H1 (cell line): ENCODE measurements around the gene RICTOR. TPM values are rescaled to one million over a fixed set of nuclear protein-coding genes. Genes with fewer than 3 reads are reported as not detected.

Experiments
- CTCF ChIA-PET: fragments of 300-600 bp; sonication (Branson Sonifier 250); formaldehyde crosslinking; loops from one replicate; lab custom pipeline; 2021; ENCODE audit not compliant: partially characterized antibody; lab: Charles Lee
- POLR2A ChIA-PET: fragments of 300-600 bp; sonication (Branson Sonifier 250); formaldehyde crosslinking; loops from one replicate; lab custom pipeline; 2021; ENCODE audit warnings: inconsistent platforms; ENCODE audit not compliant: partially characterized antibody; lab: Charles Lee
- DNase-seq, 2 experiments: peaks; one replicate each; pipeline versions ENCODE4 v3.0.0 to v3.0.0-alpha.2; 2010 to 2022; ENCODE audit warnings: low spot score in 2 of 2, low read depth in 1 of 2, mixed read lengths in 1 of 2
- FAIRE-seq: peaks from 2 replicates; lab custom pipeline; 2011; peaks lifted over from hg19 to GRCh38; lab: Jason Lieb, UNC
- H2AFZ ChIP-seq: 2 replicates; pipeline ENCODE4 v1.8.1; 2012; ENCODE audit warnings: low read length, inconsistent platforms
- H2AK5ac ChIP-seq: 2 replicates; pipeline ENCODE4 v1.6.1; 2013; ENCODE audit warnings: low read depth, low read length
- H2BK120ac ChIP-seq: replicated peaks from 2 replicates; pipeline ENCODE3; 2013; ENCODE audit warnings: low read depth, low read length, inconsistent platforms
- H2BK12ac ChIP-seq: 2 replicates; pipeline ENCODE4 v1.6.1; 2013; ENCODE audit warnings: low read depth, low read length
- H2BK15ac ChIP-seq: 2 replicates; pipeline ENCODE4 v1.6.1; 2013; ENCODE audit warnings: low read length
- H2BK20ac ChIP-seq: 2 replicates; pipeline ENCODE4 v1.6.1; 2013; ENCODE audit warnings: low read length
- H2BK5ac ChIP-seq: 2 replicates; pipeline ENCODE4 v1.6.1; 2013; ENCODE audit warnings: low read depth, low read length
- H3K14ac ChIP-seq: 2 replicates; pipeline ENCODE4 v1.6.1; 2013; ENCODE audit warnings: inconsistent platforms; ENCODE audit not compliant: insufficient read length
- H3K18ac ChIP-seq: 2 replicates; pipeline ENCODE4 v1.6.1; 2013; ENCODE audit warnings: low read length; ENCODE audit errors: extremely low read depth
- H3K23ac ChIP-seq: 2 replicates; pipeline ENCODE4 v1.6.1; 2013; ENCODE audit warnings: inconsistent platforms; ENCODE audit not compliant: insufficient read length
- H3K23me2 ChIP-seq: 2 replicates; pipeline ENCODE4 v1.6.1; 2013; ENCODE audit warnings: low read depth, low read length
- H3K27ac ChIP-seq: 2 replicates; pipeline ENCODE4 v1.6.1; 2011; ENCODE audit warnings: low read depth, low read length, inconsistent platforms
- H3K27me3 ChIP-seq, 4 experiments: replicated peaks in 1 of 4; 1 replicate in 1 of 4; 2 replicates in 3 of 4; pipeline versions ENCODE4 v1.6.1 to v1.8.1; 2011 to 2013; ENCODE audit warnings: low read length in 3 of 4, mild to moderate bottlenecking in 3 of 4, inconsistent platforms in 2 of 4, mixed read lengths in 2 of 4, moderate library complexity in 1 of 4; ENCODE audit not compliant: control insufficient read depth in 3 of 4, insufficient read depth in 3 of 4; ENCODE audit errors: extremely low read depth in 1 of 4
- H3K36me3 ChIP-seq, 4 experiments: 2 replicates each; pipeline versions ENCODE4 v1.6.1 to v1.8.1; 2011 to 2013; ENCODE audit warnings: mild to moderate bottlenecking in 4 of 4, low read length in 3 of 4, moderate library complexity in 2 of 4, control low read depth in 1 of 4, inconsistent platforms in 1 of 4; ENCODE audit not compliant: insufficient read depth in 4 of 4, control insufficient read depth in 2 of 4
- H3K4ac ChIP-seq: replicated peaks from 2 replicates; pipeline ENCODE3; 2013; ENCODE audit warnings: low read length, low read depth, mixed read lengths, inconsistent platforms; ENCODE audit not compliant: insufficient read length
- H3K4me1 ChIP-seq, 4 experiments: replicated peaks in 1 of 4; 1 replicate in 1 of 4; 2 replicates in 3 of 4; pipeline versions ENCODE4 v1.6.1 to v1.8.1; 2011 to 2013; ENCODE audit warnings: low read length in 3 of 4, inconsistent platforms in 2 of 4, mixed read lengths in 1 of 4; ENCODE audit not compliant: insufficient read depth in 4 of 4, control insufficient read depth in 3 of 4
- H3K4me2 ChIP-seq, 2 experiments: 2 replicates each; pipeline versions ENCODE4 v1.6.1 to v1.8.1; 2011 to 2013; ENCODE audit warnings: low read depth in 2 of 2, low read length in 2 of 2, control low read depth in 1 of 2, inconsistent platforms in 1 of 2, mild to moderate bottlenecking in 1 of 2; ENCODE audit not compliant: insufficient read depth in 1 of 2
- H3K4me3 ChIP-seq, 4 experiments: fragments of 200-600, 300-600 bp in 1 of 4; sonication (generic), shearing (Covaris generic), sonication (Bioruptor Twin) in 1 of 4; 2 replicates each; pipeline versions ENCODE4 v1.5.1 to v1.8.1; 2011 to 2016; ENCODE audit warnings: low read length in 4 of 4, low read depth in 3 of 4, control low read depth in 2 of 4, inconsistent platforms in 2 of 4, mild to moderate bottlenecking in 2 of 4, mixed read lengths in 1 of 4, moderate library complexity in 1 of 4; ENCODE audit not compliant: insufficient read depth in 2 of 4; ENCODE audit errors: extremely low read depth in 1 of 4
- H3K56ac ChIP-seq: replicated peaks from 2 replicates; pipeline ENCODE3; 2013; ENCODE audit warnings: low read depth, mild to moderate bottlenecking, mixed read lengths, low read length, inconsistent platforms; ENCODE audit not compliant: insufficient read length
- H3K79me1 ChIP-seq: 2 replicates; pipeline ENCODE4 v1.6.1; 2013; ENCODE audit warnings: low read depth, low read length, control low read depth
- H3K79me2 ChIP-seq, 2 experiments: 2 replicates each; pipeline versions ENCODE4 v1.6.1 to v1.8.1; 2012 to 2013; ENCODE audit warnings: low read length in 2 of 2, mild to moderate bottlenecking in 2 of 2, inconsistent platforms in 1 of 2; ENCODE audit not compliant: insufficient read depth in 2 of 2, control insufficient read depth in 1 of 2
- H3K9ac ChIP-seq, 4 experiments: replicated peaks in 1 of 4; 1 replicate in 1 of 4; 2 replicates in 3 of 4; pipeline versions ENCODE4 v1.6.1 to v1.8.1; 2011 to 2013; ENCODE audit warnings: low read depth in 3 of 4, low read length in 3 of 4, control low read depth in 2 of 4, mild to moderate bottlenecking in 2 of 4, moderate library complexity in 2 of 4, inconsistent platforms in 1 of 4; ENCODE audit errors: extremely low read depth in 1 of 4
- H3K9me3 ChIP-seq, 2 experiments: 2 replicates each; pipeline versions ENCODE4 v1.6.1 to v1.8.1; 2012 to 2013; ENCODE audit warnings: mild to moderate bottlenecking in 2 of 2, moderate library complexity in 2 of 2, control low read depth in 1 of 2, inconsistent platforms in 1 of 2, low read depth in 1 of 2, low read length in 1 of 2, mixed read lengths in 1 of 2; ENCODE audit not compliant: insufficient read depth in 2 of 2
- H4K20me1 ChIP-seq, 2 experiments: replicated peaks in 1 of 2; 2 replicates each; pipeline versions ENCODE3 to v1.8.1; 2011 to 2013; ENCODE audit warnings: inconsistent platforms in 2 of 2, low read length in 2 of 2, mild to moderate bottlenecking in 1 of 2; ENCODE audit not compliant: insufficient read depth in 2 of 2, control insufficient read depth in 1 of 2
- H4K5ac ChIP-seq: 2 replicates; pipeline ENCODE4 v1.6.1; 2013; ENCODE audit warnings: low read length, low read depth, mixed read lengths, inconsistent platforms; ENCODE audit not compliant: insufficient read length
- H4K8ac ChIP-seq: 2 replicates; pipeline ENCODE4 v1.8.0; 2013; ENCODE audit warnings: mild to moderate bottlenecking, moderate library complexity, low read length, inconsistent platforms; ENCODE audit not compliant: insufficient read depth; ENCODE audit errors: extremely low read depth
- H4K91ac ChIP-seq: replicated peaks from 2 replicates; pipeline ENCODE3; 2013; ENCODE audit warnings: low read length, mixed read lengths, inconsistent platforms; ENCODE audit not compliant: insufficient read length
- CBX8 ChIP-seq: fragments of 300-800, 300-1000 bp; sonication (generic); IDR thresholded peaks from 2 replicates; pipeline ENCODE4 v1.7.1; 2016; ENCODE audit warnings: low read depth, low read length, borderline replicate concordance
- CEBPB ChIP-seq: IDR thresholded peaks from 2 replicates; pipeline ENCODE4 v1.6.1; 2012; ENCODE audit warnings: low read depth, low read length
- WGBS, 2 experiments: shearing (Covaris generic) in 1 of 2; methylation state at CpG; one replicate each; pipeline versions ENCODE4 v1.1.6 to v1.1.7; 2013 to 2015; ENCODE audit warnings: low lambda C conversion rate in 2 of 2, mixed read lengths in 2 of 2, inconsistent platforms in 1 of 2, low coverage in 1 of 2, missing lambda C conversion rate in 1 of 2; ENCODE audit not compliant: insufficient replicate concordance in 2 of 2, insufficient coverage in 1 of 2, insufficient read length in 1 of 2; ENCODE audit errors: extremely low coverage in 1 of 2, missing lambda C conversion rate in 1 of 2; 5-methylcytosine and 5-hydroxymethylcytosine counted together
- polyA plus RNA-seq, 7 experiments: library from polyadenylated mRNA; depleted of rRNA in 3 of 7; stranded (reverse) in 5 of 7; unstranded in 2 of 7; fragments of >200 nt in 5 of 7; fragments of 200-250 nt in 2 of 7; gene quantifications; 1 replicate in 5 of 7; 2 replicates in 1 of 7; 4 replicates in 1 of 7; pipeline versions ENCODE4 v1.2.1 to v1.2.3, GENCODE V29; 2011 to 2013; ENCODE audit warnings: missing spikeins in 2 of 7, mixed read lengths in 2 of 7
- total RNA-seq: library from RNA; stranded (reverse); fragmentation: NEBNext Ultra II Directional; extraction: Animal tissue kit (Norgen Biotek cat#: 25700); gene quantifications from 2 replicates; pipeline ENCODE4 v1.2.1, GENCODE V29; 2021

Gene RICTOR
- total and polyA plus RNA-seq, 2 of the 8 experiments (the other 6 are each of a cell fraction or from before 2014, with no cell fraction given) = 4.3 to 26.6 TPM

DNA sequence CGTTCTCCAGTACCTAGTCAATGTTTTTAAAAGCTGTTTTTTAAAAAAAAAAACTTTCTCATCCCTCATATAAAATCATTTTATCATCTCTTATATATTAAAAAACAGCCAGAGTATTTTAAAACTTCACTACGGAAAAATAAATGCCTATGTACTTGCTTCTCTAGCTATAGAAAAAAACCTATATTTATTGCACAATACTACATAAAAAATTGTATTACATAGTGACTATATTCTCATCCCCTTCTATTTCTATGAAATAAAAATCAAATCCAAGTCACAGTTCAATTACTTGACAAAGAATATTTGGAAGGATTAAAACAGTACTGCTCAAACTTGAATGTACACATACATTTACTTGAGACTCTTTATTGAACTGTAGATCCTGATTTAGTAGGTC is 56.7 kb downstream of the RICTOR start:
- Histone ChIP-seq H3K79me2 (peaks cover 0 to 10% of the 10 kb centered on the region in 2 experiments; a peak in 2 of 4 replicates), H2AFZ (no peak overlapping the region), H3K27me3 (no peaks in the 10 kb centered on the region), H3K23me2 (no peaks in the 10 kb centered on the region), H2BK5ac (no peak overlapping the region), H3K9me3 (peaks cover 4 to 9% of the 10 kb centered on the region in 2 experiments; a peak in 2 of 4 replicates), H2BK15ac (no peak overlapping the region), H3K4me3 (no peak overlapping the region), H3K27ac (no peak overlapping the region), H2BK120ac (no peak overlapping the region), H4K5ac (no peak overlapping the region), H3K4me1 (peaks cover 4 to 8% (median 7%) of the 10 kb centered on the region in 4 experiments; a peak in 5 of 7 replicates), H3K4ac (no peak overlapping the region), H3K36me3 (peaks cover 0 to 14% (median 3%) of the 10 kb centered on the region in 4 experiments; a peak in 2 of 8 replicates), H2BK20ac (no peak overlapping the region), H3K56ac (no peak overlapping the region), H4K91ac (no peak overlapping the region), H3K4me2 (no peak overlapping the region), H3K79me1 (peaks cover 2% of the 10 kb centered on the region; the same call in 1 of the 2 replicates), H4K20me1 (no peaks in the 10 kb centered on the region), H3K14ac (no peak overlapping the region), H4K8ac (no peak overlapping the region), H3K9ac (no peak overlapping the region), H2AK5ac (no peak overlapping the region), H3K18ac (no peak overlapping the region), H2BK12ac (no peak overlapping the region), H3K23ac (no peak overlapping the region)
- TF ChIP-seq CEBPB (peak; percentile 6; the same call in 1 of the 2 replicates), CBX8 (no peak)
- ChIA-PET POLR2A (no interaction called here), CTCF (interaction anchor here (0.9 to 1.0 kb wide), 2 partner anchors 35 to 63 kb away, joined by 3 to 4 read pairs; no protein-coding TSS in a partner anchor)
- WGBS, 2 experiments = 91% methylated on average over 2 of the region's 2 CpGs; no CpG with 5 or more reads in 1 of the 2 experiments
- DNase-seq (no peak), FAIRE-seq (no peak)
